Measurements from ENCODE around the gene ZNF582. TPM values are rescaled to one million over a fixed set of nuclear protein-coding genes. Genes with fewer than 3 reads are reported as not detected.

The ZNF582 gene
- total RNA-seq, 1 donor from 2014 or later = 4.2 TPM

- Histone ChIP-seq H3K36me3 (peaks cover 12% of the 10 kb centered on the region), H3K27ac (no peak overlapping the region), H3K4me3 (no peak overlapping the region), H3K27me3 (no peaks in the 10 kb centered on the region), H3K4me1 (no peaks in the 10 kb centered on the region), H3K9me3 (peaks cover 22% of the 10 kb centered on the region)
- intact Hi-C loops (cut with DNase I) = no loop called here
- ATAC-seq = no peak
- DNase-seq = no peak
- TF ChIP-seq CTCF (IDR thresholded peaks at IDR 0.05) = no peak
Measured at GRCh38 chr19:56383826-56384605, 9.3 kb downstream of the ZNF582 start.

GRCh38 chr19:56377105-56377924, 16.0 kb downstream of the ZNF582 start:
- H3K4me3 ChIP-seq = no peak overlapping the region
- TF ChIP-seq CTCF (IDR thresholded peaks at IDR 0.05) = no peak
- H3K27ac ChIP-seq = no peak overlapping the region
- peaks cover 50% of the 10 kb centered on the region for H3K36me3 ChIP-seq
- ATAC-seq = no peak
- no peaks in the 10 kb centered on the region for H3K27me3 ChIP-seq
- peaks cover 44% of the 10 kb centered on the region for H3K9me3 ChIP-seq
- no peak for DNase-seq
- intact Hi-C loops (cut with DNase I) = no loop called here
- no peaks in the 10 kb centered on the region for H3K4me1 ChIP-seq

GRCh38 chr19:56372281-56372680, 21.1 kb downstream of the ZNF582 start:
- Histone ChIP-seq H3K4me1 (peaks cover 10% of the 10 kb centered on the region), H3K27ac (no peak overlapping the region), H3K4me3 (no peak overlapping the region), H3K36me3 (peaks cover 47% of the 10 kb centered on the region), H3K9me3 (peaks cover 15% of the 10 kb centered on the region), H3K27me3 (no peaks in the 10 kb centered on the region)
- ATAC-seq (no peak), DNase-seq (no peak)
- TF ChIP-seq CTCF (IDR thresholded peaks at IDR 0.05) = no peak
- intact Hi-C loops (cut with DNase I) = no loop called here

GRCh38 chr19:56369886-56370676, 23.3 kb downstream of the ZNF582 start:
- Histone ChIP-seq H3K4me3 (no peak overlapping the region), H3K27ac (no peak overlapping the region), H3K27me3 (no peaks in the 10 kb centered on the region), H3K36me3 (peaks cover 27% of the 10 kb centered on the region), H3K4me1 (peaks cover 10% of the 10 kb centered on the region), H3K9me3 (peaks cover 4% of the 10 kb centered on the region)
- intact Hi-C loops (cut with DNase I) = no loop called here
- DNase-seq = no peak
- TF ChIP-seq CTCF (IDR thresholded peaks at IDR 0.05) = no peak
- ATAC-seq = no peak

- Histone ChIP-seq H3K4me3 (peak overlapping the region; percentile 73), H3K36me3 (peaks cover 7% of the 10 kb centered on the region), H3K27me3 (no peaks in the 10 kb centered on the region), H3K4me1 (peaks cover 10% of the 10 kb centered on the region), H3K27ac (peak overlapping the region; percentile 91), H3K9me3 (peaks cover 6% of the 10 kb centered on the region)
- ATAC-seq = peak; percentile 99
- no peak for TF ChIP-seq CTCF (IDR thresholded peaks at IDR 0.05)
- peak; percentile 95 for DNase-seq
- intact Hi-C loops (cut with DNase I) = no loop called here
Measured at GRCh38 chr19:56367829-56368711, 25.3 kb downstream of the ZNF582 start.
